Measurements from ENCODE around the gene MTHFR. TPM values are rescaled to one million over a fixed set of nuclear protein-coding genes. Genes with fewer than 3 reads are reported as not detected.

MTHFR gene
- total and polyA plus RNA-seq, 2 of the 8 experiments (the other 6 are each of a cell fraction or from before 2014, with no cell fraction given): 8.7 to 18.5 TPM

GRCh38 chr1:11838349-11839272 is 32.8 kb upstream of the MTHFR start (continued):
- no peak for TF ChIP-seq CHD7 (IDR thresholded peaks at IDR 0.05; ENCODE audit: insufficient replicate concordance, low read length)
- no peak for TF ChIP-seq RFX5 (IDR thresholded peaks at IDR 0.05; ENCODE audit: borderline replicate concordance, low read depth, low read length)
- no peak for TF ChIP-seq POU5F1 (IDR thresholded peaks at IDR 0.05; ENCODE audit: low read depth, low read length)
- no peak for TF ChIP-seq NRF1 (IDR thresholded peaks at IDR 0.05; ENCODE audit: low read depth, low read length)
- TF ChIP-seq CREB1 (IDR thresholded peaks at IDR 0.05): no peak
- no peak for TF ChIP-seq GTF2F1 (IDR thresholded peaks at IDR 0.05; ENCODE audit: borderline replicate concordance, low read depth, low read length)
- TF ChIP-seq CHD1 (IDR thresholded peaks at IDR 0.05; ENCODE audit: low read depth, low read length): no peak
- no peak for TF ChIP-seq E2F6 (IDR thresholded peaks at IDR 0.05)
- TF ChIP-seq RXRA (IDR thresholded peaks at IDR 0.05; ENCODE audit: insufficient read depth, low read depth, low read length): no peak
- no peak for TF ChIP-seq CHD2 (IDR thresholded peaks at IDR 0.05; ENCODE audit: low read length)

Measured in H1 (cell line).